ENCODE measurements around the gene RAP1B. TPM values are rescaled to one million over a fixed set of nuclear protein-coding genes. Genes with fewer than 3 reads are reported as not detected.

The RAP1B gene
- total RNA-seq, 1 donor from 2014 or later = 193 TPM

- intact Hi-C loops (cut with DNase I) = no loop called here
- peaks cover 53% of the 10 kb centered on the region for H3K4me1 ChIP-seq
- TF ChIP-seq, protein P1, sequence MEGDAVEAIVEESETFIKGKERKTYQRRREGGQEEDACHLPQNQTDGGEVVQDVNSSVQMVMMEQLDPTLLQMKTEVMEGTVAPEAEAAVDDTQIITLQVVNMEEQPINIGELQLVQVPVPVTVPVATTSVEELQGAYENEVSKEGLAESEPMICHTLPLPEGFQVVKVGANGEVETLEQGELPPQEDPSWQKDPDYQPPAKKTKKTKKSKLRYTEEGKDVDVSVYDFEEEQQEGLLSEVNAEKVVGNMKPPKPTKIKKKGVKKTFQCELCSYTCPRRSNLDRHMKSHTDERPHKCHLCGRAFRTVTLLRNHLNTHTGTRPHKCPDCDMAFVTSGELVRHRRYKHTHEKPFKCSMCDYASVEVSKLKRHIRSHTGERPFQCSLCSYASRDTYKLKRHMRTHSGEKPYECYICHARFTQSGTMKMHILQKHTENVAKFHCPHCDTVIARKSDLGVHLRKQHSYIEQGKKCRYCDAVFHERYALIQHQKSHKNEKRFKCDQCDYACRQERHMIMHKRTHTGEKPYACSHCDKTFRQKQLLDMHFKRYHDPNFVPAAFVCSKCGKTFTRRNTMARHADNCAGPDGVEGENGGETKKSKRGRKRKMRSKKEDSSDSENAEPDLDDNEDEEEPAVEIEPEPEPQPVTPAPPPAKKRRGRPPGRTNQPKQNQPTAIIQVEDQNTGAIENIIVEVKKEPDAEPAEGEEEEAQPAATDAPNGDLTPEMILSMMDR (IDR thresholded peaks at IDR 0.05) = no peak
- DNase-seq (no peak), ATAC-seq (no peak)
- no peak overlapping the region for H3K27ac ChIP-seq
- H3K36me3 ChIP-seq = peaks cover 22% of the 10 kb centered on the region
- H3K4me3 ChIP-seq = no peak overlapping the region
- no peaks in the 10 kb centered on the region for H3K9me3 ChIP-seq
- H3K27me3 ChIP-seq (ENCODE audit: low read depth) = no peaks in the 10 kb centered on the region
Measured at GRCh38 chr12:68627673-68628319, 17.1 kb downstream of the RAP1B start.

GRCh38 chr12:68628698-68629097 is 18.0 kb downstream of the RAP1B start:
- intact Hi-C loops (cut with DNase I) = no loop called here
- TF ChIP-seq, protein P1 (IDR thresholded peaks at IDR 0.05) = no peak
- Histone ChIP-seq H3K36me3 (peaks cover 22% of the 10 kb centered on the region), H3K4me1 (peaks cover 47% of the 10 kb centered on the region), H3K27ac (no peak overlapping the region), H3K27me3 (ENCODE audit: low read depth) (no peaks in the 10 kb centered on the region), H3K9me3 (no peaks in the 10 kb centered on the region), H3K4me3 (no peak overlapping the region)
- no peak for ATAC-seq
- no peak for DNase-seq

DNA sequence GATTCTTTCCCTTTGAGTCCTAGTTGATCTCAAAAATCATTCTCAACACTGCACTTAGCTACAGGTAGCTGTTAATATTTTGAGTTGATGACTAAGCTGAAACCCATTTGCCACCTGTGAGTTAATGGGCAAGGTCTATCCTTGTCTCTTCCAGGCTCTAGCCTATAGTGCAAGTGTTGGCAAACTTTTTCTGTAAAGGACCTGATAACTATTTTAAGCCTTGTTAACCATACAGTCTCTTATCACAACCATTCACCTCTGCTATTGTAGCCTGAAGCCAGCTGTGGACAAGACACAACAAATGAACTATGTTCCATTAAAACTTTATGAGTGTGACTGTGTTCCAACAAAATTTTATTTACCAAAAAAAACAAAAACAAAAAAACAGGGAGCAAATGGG is 19.4 kb downstream of the RAP1B start:
- H3K27me3 ChIP-seq (ENCODE audit: low read depth) = no peaks in the 10 kb centered on the region
- H3K4me1 ChIP-seq = peaks cover 48% of the 10 kb centered on the region
- H3K9me3 ChIP-seq = no peaks in the 10 kb centered on the region
- H3K27ac ChIP-seq = no peak overlapping the region
- H3K36me3 ChIP-seq = peaks cover 22% of the 10 kb centered on the region
- ATAC-seq (peak in 1 of 2 donors; percentile 51), DNase-seq (no peak)
- TF ChIP-seq, protein P1 (IDR thresholded peaks at IDR 0.05) = no peak
- no peak overlapping the region for H3K4me3 ChIP-seq
- intact Hi-C loops (cut with DNase I) = no loop called here

- ATAC-seq (no peak), DNase-seq (no peak)
- TF ChIP-seq, protein P1 (IDR thresholded peaks at IDR 0.05) = no peak
- intact Hi-C loops (cut with DNase I) = no loop called here
- Histone ChIP-seq H3K9me3 (no peaks in the 10 kb centered on the region), H3K36me3 (peaks cover 17% of the 10 kb centered on the region), H3K27me3 (ENCODE audit: low read depth) (no peaks in the 10 kb centered on the region), H3K4me1 (peaks cover 50% of the 10 kb centered on the region), H3K27ac (no peak overlapping the region), H3K4me3 (no peak overlapping the region)
Measured at GRCh38 chr12:68630598-68630997, 19.9 kb downstream of the RAP1B start.

- ATAC-seq = no peak
- no peaks in the 10 kb centered on the region for H3K9me3 ChIP-seq
- no peak for DNase-seq
- intact Hi-C loops (cut with DNase I) = no loop called here
- H3K4me1 ChIP-seq = peaks cover 55% of the 10 kb centered on the region
- TF ChIP-seq, protein P1 (IDR thresholded peaks at IDR 0.05) = no peak
- no peak overlapping the region for H3K27ac ChIP-seq
- H3K4me3 ChIP-seq = no peak overlapping the region
- H3K36me3 ChIP-seq = peaks cover 13% of the 10 kb centered on the region
- no peaks in the 10 kb centered on the region for H3K27me3 ChIP-seq (ENCODE audit: low read depth)
Measured at GRCh38 chr12:68631227-68631626, 20.5 kb downstream of the RAP1B start.
